PC-9 (cell line): Measurements from ENCODE around the gene SRC.

Experiments
- EZH2 ChIP-seq: fragments of 200-600 bp; sonication (generic); IDR thresholded peaks from 2 replicates; pipeline ENCODE4 v1.8.0; 2017; ENCODE audit warnings: antibody characterized with exemption, low read depth
- TF ChIP-seq, protein P1 (sequence below): fragments of 200-600 bp; sonication (generic); conservative IDR thresholded peaks from 2 replicates; pipeline ENCODE4 v1.6.1; 2017; ENCODE audit warnings: mixed run types, antibody characterized with exemption, mild to moderate bottlenecking, moderate library complexity

GRCh38 chr20:37405351-37405897, 59.5 kb downstream of the SRC start:
- TF ChIP-seq, protein P1, sequence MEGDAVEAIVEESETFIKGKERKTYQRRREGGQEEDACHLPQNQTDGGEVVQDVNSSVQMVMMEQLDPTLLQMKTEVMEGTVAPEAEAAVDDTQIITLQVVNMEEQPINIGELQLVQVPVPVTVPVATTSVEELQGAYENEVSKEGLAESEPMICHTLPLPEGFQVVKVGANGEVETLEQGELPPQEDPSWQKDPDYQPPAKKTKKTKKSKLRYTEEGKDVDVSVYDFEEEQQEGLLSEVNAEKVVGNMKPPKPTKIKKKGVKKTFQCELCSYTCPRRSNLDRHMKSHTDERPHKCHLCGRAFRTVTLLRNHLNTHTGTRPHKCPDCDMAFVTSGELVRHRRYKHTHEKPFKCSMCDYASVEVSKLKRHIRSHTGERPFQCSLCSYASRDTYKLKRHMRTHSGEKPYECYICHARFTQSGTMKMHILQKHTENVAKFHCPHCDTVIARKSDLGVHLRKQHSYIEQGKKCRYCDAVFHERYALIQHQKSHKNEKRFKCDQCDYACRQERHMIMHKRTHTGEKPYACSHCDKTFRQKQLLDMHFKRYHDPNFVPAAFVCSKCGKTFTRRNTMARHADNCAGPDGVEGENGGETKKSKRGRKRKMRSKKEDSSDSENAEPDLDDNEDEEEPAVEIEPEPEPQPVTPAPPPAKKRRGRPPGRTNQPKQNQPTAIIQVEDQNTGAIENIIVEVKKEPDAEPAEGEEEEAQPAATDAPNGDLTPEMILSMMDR, result no peak
- no peak for TF ChIP-seq EZH2
